H1 (cell line): Measurements from ENCODE around the gene GAS7. TPM values are rescaled to one million over a fixed set of nuclear protein-coding genes. Genes with fewer than 3 reads are reported as not detected.

ENCODE experiments used
- CTCF ChIA-PET: fragments of 300-600 bp; sonication (Branson Sonifier 250); formaldehyde crosslinking; loops from one replicate; lab custom pipeline; 2021; ENCODE audit not compliant: partially characterized antibody; lab: Charles Lee
- POLR2A ChIA-PET: fragments of 300-600 bp; sonication (Branson Sonifier 250); formaldehyde crosslinking; loops from one replicate; lab custom pipeline; 2021; ENCODE audit warnings: inconsistent platforms; ENCODE audit not compliant: partially characterized antibody; lab: Charles Lee
- DNase-seq, 2 experiments: peaks; one replicate each; pipeline versions ENCODE4 v3.0.0 to v3.0.0-alpha.2; 2010 to 2022; ENCODE audit warnings: low spot score in 2 of 2, low read depth in 1 of 2, mixed read lengths in 1 of 2
- FAIRE-seq: peaks from 2 replicates; lab custom pipeline; 2011; peaks lifted over from hg19 to GRCh38; lab: Jason Lieb, UNC
- H2AFZ ChIP-seq: 2 replicates; pipeline ENCODE4 v1.8.1; 2012; ENCODE audit warnings: low read length, inconsistent platforms
- H2AK5ac ChIP-seq: 2 replicates; pipeline ENCODE4 v1.6.1; 2013; ENCODE audit warnings: low read depth, low read length
- H2BK120ac ChIP-seq: replicated peaks from 2 replicates; pipeline ENCODE3; 2013; ENCODE audit warnings: low read depth, low read length, inconsistent platforms
- H2BK12ac ChIP-seq: 2 replicates; pipeline ENCODE4 v1.6.1; 2013; ENCODE audit warnings: low read depth, low read length
- H2BK15ac ChIP-seq: 2 replicates; pipeline ENCODE4 v1.6.1; 2013; ENCODE audit warnings: low read length
- H2BK20ac ChIP-seq: 2 replicates; pipeline ENCODE4 v1.6.1; 2013; ENCODE audit warnings: low read length
- H2BK5ac ChIP-seq: 2 replicates; pipeline ENCODE4 v1.6.1; 2013; ENCODE audit warnings: low read depth, low read length
- H3K14ac ChIP-seq: 2 replicates; pipeline ENCODE4 v1.6.1; 2013; ENCODE audit warnings: inconsistent platforms; ENCODE audit not compliant: insufficient read length
- H3K18ac ChIP-seq: 2 replicates; pipeline ENCODE4 v1.6.1; 2013; ENCODE audit warnings: low read length; ENCODE audit errors: extremely low read depth
- H3K23ac ChIP-seq: 2 replicates; pipeline ENCODE4 v1.6.1; 2013; ENCODE audit warnings: inconsistent platforms; ENCODE audit not compliant: insufficient read length
- H3K23me2 ChIP-seq: 2 replicates; pipeline ENCODE4 v1.6.1; 2013; ENCODE audit warnings: low read depth, low read length
- H3K27ac ChIP-seq: 2 replicates; pipeline ENCODE4 v1.6.1; 2011; ENCODE audit warnings: low read depth, low read length, inconsistent platforms
- H3K27me3 ChIP-seq, 4 experiments: replicated peaks in 1 of 4; 1 replicate in 1 of 4; 2 replicates in 3 of 4; pipeline versions ENCODE4 v1.6.1 to v1.8.1; 2011 to 2013; ENCODE audit warnings: low read length in 3 of 4, mild to moderate bottlenecking in 3 of 4, inconsistent platforms in 2 of 4, mixed read lengths in 2 of 4, moderate library complexity in 1 of 4; ENCODE audit not compliant: control insufficient read depth in 3 of 4, insufficient read depth in 3 of 4; ENCODE audit errors: extremely low read depth in 1 of 4
- H3K36me3 ChIP-seq, 4 experiments: 2 replicates each; pipeline versions ENCODE4 v1.6.1 to v1.8.1; 2011 to 2013; ENCODE audit warnings: mild to moderate bottlenecking in 4 of 4, low read length in 3 of 4, moderate library complexity in 2 of 4, control low read depth in 1 of 4, inconsistent platforms in 1 of 4; ENCODE audit not compliant: insufficient read depth in 4 of 4, control insufficient read depth in 2 of 4
- H3K4ac ChIP-seq: replicated peaks from 2 replicates; pipeline ENCODE3; 2013; ENCODE audit warnings: low read length, low read depth, mixed read lengths, inconsistent platforms; ENCODE audit not compliant: insufficient read length
- H3K4me1 ChIP-seq, 4 experiments: replicated peaks in 1 of 4; 1 replicate in 1 of 4; 2 replicates in 3 of 4; pipeline versions ENCODE4 v1.6.1 to v1.8.1; 2011 to 2013; ENCODE audit warnings: low read length in 3 of 4, inconsistent platforms in 2 of 4, mixed read lengths in 1 of 4; ENCODE audit not compliant: insufficient read depth in 4 of 4, control insufficient read depth in 3 of 4
- H3K4me2 ChIP-seq, 2 experiments: 2 replicates each; pipeline versions ENCODE4 v1.6.1 to v1.8.1; 2011 to 2013; ENCODE audit warnings: low read depth in 2 of 2, low read length in 2 of 2, control low read depth in 1 of 2, inconsistent platforms in 1 of 2, mild to moderate bottlenecking in 1 of 2; ENCODE audit not compliant: insufficient read depth in 1 of 2
- H3K4me3 ChIP-seq, 4 experiments: fragments of 200-600, 300-600 bp in 1 of 4; sonication (generic), shearing (Covaris generic), sonication (Bioruptor Twin) in 1 of 4; 2 replicates each; pipeline versions ENCODE4 v1.5.1 to v1.8.1; 2011 to 2016; ENCODE audit warnings: low read length in 4 of 4, low read depth in 3 of 4, control low read depth in 2 of 4, inconsistent platforms in 2 of 4, mild to moderate bottlenecking in 2 of 4, mixed read lengths in 1 of 4, moderate library complexity in 1 of 4; ENCODE audit not compliant: insufficient read depth in 2 of 4; ENCODE audit errors: extremely low read depth in 1 of 4
- H3K56ac ChIP-seq: replicated peaks from 2 replicates; pipeline ENCODE3; 2013; ENCODE audit warnings: low read depth, mild to moderate bottlenecking, mixed read lengths, low read length, inconsistent platforms; ENCODE audit not compliant: insufficient read length
- H3K79me1 ChIP-seq: 2 replicates; pipeline ENCODE4 v1.6.1; 2013; ENCODE audit warnings: low read depth, low read length, control low read depth
- H3K79me2 ChIP-seq, 2 experiments: 2 replicates each; pipeline versions ENCODE4 v1.6.1 to v1.8.1; 2012 to 2013; ENCODE audit warnings: low read length in 2 of 2, mild to moderate bottlenecking in 2 of 2, inconsistent platforms in 1 of 2; ENCODE audit not compliant: insufficient read depth in 2 of 2, control insufficient read depth in 1 of 2
- H3K9ac ChIP-seq, 4 experiments: replicated peaks in 1 of 4; 1 replicate in 1 of 4; 2 replicates in 3 of 4; pipeline versions ENCODE4 v1.6.1 to v1.8.1; 2011 to 2013; ENCODE audit warnings: low read depth in 3 of 4, low read length in 3 of 4, control low read depth in 2 of 4, mild to moderate bottlenecking in 2 of 4, moderate library complexity in 2 of 4, inconsistent platforms in 1 of 4; ENCODE audit errors: extremely low read depth in 1 of 4
- H3K9me3 ChIP-seq, 2 experiments: 2 replicates each; pipeline versions ENCODE4 v1.6.1 to v1.8.1; 2012 to 2013; ENCODE audit warnings: mild to moderate bottlenecking in 2 of 2, moderate library complexity in 2 of 2, control low read depth in 1 of 2, inconsistent platforms in 1 of 2, low read depth in 1 of 2, low read length in 1 of 2, mixed read lengths in 1 of 2; ENCODE audit not compliant: insufficient read depth in 2 of 2
- H4K20me1 ChIP-seq, 2 experiments: replicated peaks in 1 of 2; 2 replicates each; pipeline versions ENCODE3 to v1.8.1; 2011 to 2013; ENCODE audit warnings: inconsistent platforms in 2 of 2, low read length in 2 of 2, mild to moderate bottlenecking in 1 of 2; ENCODE audit not compliant: insufficient read depth in 2 of 2, control insufficient read depth in 1 of 2
- H4K5ac ChIP-seq: 2 replicates; pipeline ENCODE4 v1.6.1; 2013; ENCODE audit warnings: low read length, low read depth, mixed read lengths, inconsistent platforms; ENCODE audit not compliant: insufficient read length
- H4K8ac ChIP-seq: 2 replicates; pipeline ENCODE4 v1.8.0; 2013; ENCODE audit warnings: mild to moderate bottlenecking, moderate library complexity, low read length, inconsistent platforms; ENCODE audit not compliant: insufficient read depth; ENCODE audit errors: extremely low read depth
- H4K91ac ChIP-seq: replicated peaks from 2 replicates; pipeline ENCODE3; 2013; ENCODE audit warnings: low read length, mixed read lengths, inconsistent platforms; ENCODE audit not compliant: insufficient read length
- WGBS, 2 experiments: shearing (Covaris generic) in 1 of 2; methylation state at CpG; one replicate each; pipeline versions ENCODE4 v1.1.6 to v1.1.7; 2013 to 2015; ENCODE audit warnings: low lambda C conversion rate in 2 of 2, mixed read lengths in 2 of 2, inconsistent platforms in 1 of 2, low coverage in 1 of 2, missing lambda C conversion rate in 1 of 2; ENCODE audit not compliant: insufficient replicate concordance in 2 of 2, insufficient coverage in 1 of 2, insufficient read length in 1 of 2; ENCODE audit errors: extremely low coverage in 1 of 2, missing lambda C conversion rate in 1 of 2; 5-methylcytosine and 5-hydroxymethylcytosine counted together
- polyA plus RNA-seq, 7 experiments: library from polyadenylated mRNA; depleted of rRNA in 3 of 7; stranded (reverse) in 5 of 7; unstranded in 2 of 7; fragments of >200 nt in 5 of 7; fragments of 200-250 nt in 2 of 7; gene quantifications; 1 replicate in 5 of 7; 2 replicates in 1 of 7; 4 replicates in 1 of 7; pipeline versions ENCODE4 v1.2.1 to v1.2.3, GENCODE V29; 2011 to 2013; ENCODE audit warnings: missing spikeins in 2 of 7, mixed read lengths in 2 of 7
- total RNA-seq: library from RNA; stranded (reverse); fragmentation: NEBNext Ultra II Directional; extraction: Animal tissue kit (Norgen Biotek cat#: 25700); gene quantifications from 2 replicates; pipeline ENCODE4 v1.2.1, GENCODE V29; 2021

GAS7 gene
- total and polyA plus RNA-seq, 2 of the 8 experiments (the other 6 are each of a cell fraction or from before 2014, with no cell fraction given): 5.0 to 14.5 TPM

- H3K23me2 ChIP-seq: no peaks in the 10 kb centered on the region
- H3K79me2 ChIP-seq: no peaks in the 10 kb centered on the region
- H2BK15ac ChIP-seq: 0 out of 2 replicates have a peak overlapping the region, but pooled peaks have one; percentile 40
- 0 out of 2 replicates have a peak overlapping the region, but pooled peaks have one; percentile 68 for H2BK12ac ChIP-seq
- H3K9ac ChIP-seq: no peak overlapping the region
- H3K9me3 ChIP-seq: no peaks in the 10 kb centered on the region
- no peak overlapping the region for H3K14ac ChIP-seq
- H3K18ac ChIP-seq: no peak overlapping the region
- 84% methylated on average over 5 of the region's 5 CpGs; no CpG with 5 or more reads in 1 of the 2 experiments for WGBS, 2 experiments
- no peak overlapping the region for H3K27ac ChIP-seq
- H3K36me3 ChIP-seq: no peaks in the 10 kb centered on the region
- no peak overlapping the region for H2AFZ ChIP-seq
- no peak overlapping the region for H3K56ac ChIP-seq
- no peak overlapping the region for H4K5ac ChIP-seq
- H2BK20ac ChIP-seq: 0 out of 2 replicates have a peak overlapping the region, but pooled peaks have one; percentile 61
- H3K4me1 ChIP-seq: peaks cover 2 to 27% (median 16%) of the 10 kb centered on the region in 4 experiments
- H2AK5ac ChIP-seq: no peak overlapping the region
- no peaks in the 10 kb centered on the region for H4K20me1 ChIP-seq
- ChIA-PET CTCF (interaction anchor here (1.0 to 1.2 kb wide), 2 partner anchors 81 to 158 kb away, joined by 3 read pairs; no protein-coding TSS in a partner anchor), POLR2A (interaction anchor here (1.2 kb wide), 1 partner anchor 29 kb away, joined by 3 read pairs; no protein-coding TSS in a partner anchor)
- H2BK120ac ChIP-seq: no peak overlapping the region
- no peak overlapping the region for H3K4me2 ChIP-seq
- no peaks in the 10 kb centered on the region for H3K79me1 ChIP-seq
- H3K4me3 ChIP-seq: no peak overlapping the region
- peak overlapping the region; percentile 52; the same call in 1 of the 2 replicates for H2BK5ac ChIP-seq
- no peaks in the 10 kb centered on the region for H3K27me3 ChIP-seq
- no peak for FAIRE-seq
- no peak overlapping the region for H3K23ac ChIP-seq
- H4K8ac ChIP-seq: no peak overlapping the region
- no peak overlapping the region for H4K91ac ChIP-seq
- no peak overlapping the region for H3K4ac ChIP-seq
- DNase-seq: no peak
Observed at GRCh38 chr17:10116267-10116666, 82.1 kb downstream of the GAS7 start.
